ENCODE data around the gene COL3A1. TPM values are rescaled to one million over a fixed set of nuclear protein-coding genes. Genes with fewer than 3 reads are reported as not detected.

The COL3A1 gene
- total and polyA plus RNA-seq, 3 experiments from 2014 or later: 0.07 to 0.09 TPM; not detected in 1

DNA sequence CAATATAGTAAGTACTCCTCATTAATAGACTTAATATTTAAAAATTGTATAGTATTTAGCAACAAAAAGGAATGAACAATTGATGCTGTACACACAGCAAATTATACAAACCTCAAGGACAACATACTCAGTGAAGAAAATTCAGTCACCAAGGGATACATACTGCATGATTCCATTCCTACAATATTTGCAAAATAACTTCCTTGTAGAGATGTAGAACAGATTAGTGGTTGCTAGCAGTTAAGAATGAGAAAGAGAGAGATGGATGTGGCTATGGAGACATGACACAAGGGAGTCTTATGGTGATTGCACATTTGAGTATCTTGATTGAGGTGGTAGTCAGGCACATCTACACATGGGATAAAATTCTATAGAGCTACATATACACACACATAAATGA is 26.0 kb downstream of the COL3A1 start:
- no peaks in the 10 kb centered on the region for H3K9me3 Mint-ChIP-seq
- no peak overlapping the region for H3K27ac Mint-ChIP-seq
- no peaks in the 10 kb centered on the region for H3K4me1 Mint-ChIP-seq
- Histone ChIP-seq H3K27me3 (ENCODE audit: insufficient read depth, low read length, poor library complexity, severe bottlenecking) (no peaks in the 10 kb centered on the region), H3K4me3 (ENCODE audit: low read length) (no peak overlapping the region), H3K9me3 (ENCODE audit: low read length) (no peaks in the 10 kb centered on the region), H3K36me3 (ENCODE audit: insufficient read depth, low read length) (no peaks in the 10 kb centered on the region), H3K4me1 (ENCODE audit: insufficient read depth, low read length) (no peaks in the 10 kb centered on the region), H3K27ac (ENCODE audit: low read depth, low read length) (no peak overlapping the region)
- CTCF ChIA-PET: no interaction called here
- H3K4me3 Mint-ChIP-seq: no peak overlapping the region
- POLR2A ChIA-PET: no interaction called here
- peaks cover 0 to 2% of the 10 kb centered on the region in 2 donors for H3K27me3 Mint-ChIP-seq
- DNase-seq: no peak
- H3K36me3 Mint-ChIP-seq: peaks cover 0 to 1% (median 0%) of the 10 kb centered on the region in 3 donors

DNA sequence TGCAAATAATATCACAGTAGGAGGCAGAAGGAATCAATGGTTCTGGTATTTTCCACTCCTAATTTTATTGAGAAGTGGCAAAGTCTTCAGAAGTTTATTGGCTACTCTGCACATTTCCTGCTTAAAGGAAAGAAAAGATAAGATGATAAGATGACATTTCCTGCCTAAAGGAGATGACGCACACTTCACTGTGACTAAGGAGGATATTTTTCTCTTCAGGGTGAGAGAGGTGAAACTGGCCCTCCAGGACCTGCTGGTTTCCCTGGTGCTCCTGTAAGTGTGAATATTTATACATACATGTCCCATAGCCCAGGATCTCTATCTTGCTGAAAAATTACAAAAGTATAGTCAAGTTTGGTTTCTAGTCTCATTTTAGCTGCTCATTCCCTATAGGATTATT is 27.9 kb downstream of the COL3A1 start:
- no peaks in the 10 kb centered on the region for H3K4me1 ChIP-seq (ENCODE audit: insufficient read depth, low read length)
- H3K36me3 ChIP-seq (ENCODE audit: insufficient read depth, low read length): no peaks in the 10 kb centered on the region
- Mint-ChIP-seq H3K4me3 (no peak overlapping the region), H3K27me3 (peaks cover 0 to 2% of the 10 kb centered on the region in 2 donors), H3K27ac (no peak overlapping the region), H3K36me3 (no peaks in the 10 kb centered on the region), H3K9me3 (no peaks in the 10 kb centered on the region), H3K4me1 (no peaks in the 10 kb centered on the region)
- no peak overlapping the region for H3K4me3 ChIP-seq (ENCODE audit: low read length)
- POLR2A ChIA-PET: no interaction called here
- DNase-seq: no peak
- H3K27ac ChIP-seq (ENCODE audit: low read depth, low read length): no peak overlapping the region
- H3K27me3 ChIP-seq (ENCODE audit: insufficient read depth, low read length, poor library complexity, severe bottlenecking): no peaks in the 10 kb centered on the region
- CTCF ChIA-PET: no interaction called here
- no peaks in the 10 kb centered on the region for H3K9me3 ChIP-seq (ENCODE audit: low read length)

DNA sequence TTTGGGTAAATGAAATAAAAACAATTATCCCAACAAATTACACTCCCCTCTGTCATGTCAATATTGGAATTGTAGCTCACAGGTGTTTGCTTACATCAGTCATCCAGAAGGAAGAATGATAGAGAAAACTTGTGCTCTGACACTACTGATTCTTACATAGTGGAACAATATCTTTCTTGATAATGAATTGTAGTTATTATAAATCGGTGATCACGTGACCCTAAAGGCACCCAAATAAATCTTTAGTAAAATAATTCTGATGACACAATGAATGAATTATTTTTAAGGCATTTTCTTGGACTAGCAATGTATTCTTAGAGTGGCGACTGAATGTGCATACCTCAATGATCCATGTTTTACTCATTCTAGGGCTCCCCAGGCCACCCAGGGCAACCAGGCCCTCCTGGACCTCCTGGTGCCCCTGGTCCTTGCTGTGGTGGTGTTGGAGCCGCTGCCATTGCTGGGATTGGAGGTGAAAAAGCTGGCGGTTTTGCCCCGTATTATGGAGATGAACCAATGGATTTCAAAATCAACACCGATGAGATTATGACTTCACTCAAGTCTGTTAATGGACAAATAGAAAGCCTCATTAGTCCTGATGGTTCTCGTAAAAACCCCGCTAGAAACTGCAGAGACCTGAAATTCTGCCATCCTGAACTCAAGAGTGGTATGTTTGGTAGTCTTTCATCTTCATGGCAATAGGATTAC is 34.5 kb downstream of the COL3A1 start:
- Histone ChIP-seq H3K9me3 (ENCODE audit: low read length) (no peaks in the 10 kb centered on the region), H3K4me1 (ENCODE audit: insufficient read depth, low read length) (no peaks in the 10 kb centered on the region), H3K27me3 (ENCODE audit: insufficient read depth, low read length, poor library complexity, severe bottlenecking) (no peaks in the 10 kb centered on the region), H3K27ac (ENCODE audit: low read depth, low read length) (no peak overlapping the region), H3K36me3 (ENCODE audit: insufficient read depth, low read length) (no peaks in the 10 kb centered on the region), H3K4me3 (ENCODE audit: low read length) (no peak overlapping the region)
- no peak for DNase-seq
- Mint-ChIP-seq H3K27ac (no peak overlapping the region), H3K9me3 (no peaks in the 10 kb centered on the region), H3K36me3 (no peaks in the 10 kb centered on the region), H3K27me3 (peaks cover 0 to 2% of the 10 kb centered on the region in 2 donors), H3K4me1 (no peaks in the 10 kb centered on the region), H3K4me3 (no peak overlapping the region)
- CTCF ChIA-PET: no interaction called here
- POLR2A ChIA-PET: no interaction called here

DNA sequence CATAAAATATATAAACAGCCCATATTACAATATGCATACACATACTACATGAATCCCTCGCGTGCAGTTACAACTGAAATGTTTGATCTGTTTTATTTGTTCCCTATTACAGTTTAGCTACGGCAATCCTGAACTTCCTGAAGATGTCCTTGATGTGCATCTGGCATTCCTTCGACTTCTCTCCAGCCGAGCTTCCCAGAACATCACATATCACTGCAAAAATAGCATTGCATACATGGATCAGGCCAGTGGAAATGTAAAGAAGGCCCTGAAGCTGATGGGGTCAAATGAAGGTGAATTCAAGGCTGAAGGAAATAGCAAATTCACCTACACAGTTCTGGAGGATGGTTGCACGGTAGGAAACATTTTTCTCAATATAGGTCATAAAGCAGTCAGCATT is 36.4 kb downstream of the COL3A1 start:
- no peaks in the 10 kb centered on the region for H3K36me3 Mint-ChIP-seq
- no peaks in the 10 kb centered on the region for H3K4me1 ChIP-seq (ENCODE audit: insufficient read depth, low read length)

DNA sequence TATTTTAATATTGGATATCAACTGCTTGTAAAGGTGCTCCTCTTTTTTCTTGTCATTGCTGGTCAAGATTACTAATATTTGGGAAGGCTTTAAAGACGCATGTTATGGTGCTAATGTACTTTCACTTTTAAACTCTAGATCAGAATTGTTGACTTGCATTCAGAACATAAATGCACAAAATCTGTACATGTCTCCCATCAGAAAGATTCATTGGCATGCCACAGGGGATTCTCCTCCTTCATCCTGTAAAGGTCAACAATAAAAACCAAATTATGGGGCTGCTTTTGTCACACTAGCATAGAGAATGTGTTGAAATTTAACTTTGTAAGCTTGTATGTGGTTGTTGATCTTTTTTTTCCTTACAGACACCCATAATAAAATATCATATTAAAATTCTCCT is 38.2 kb downstream of the COL3A1 start:
- no peaks in the 10 kb centered on the region for H3K27me3 ChIP-seq (ENCODE audit: insufficient read depth, low read length, poor library complexity, severe bottlenecking)
- H3K27me3 Mint-ChIP-seq: no peaks in the 10 kb centered on the region
- no peak overlapping the region for H3K27ac Mint-ChIP-seq
- H3K36me3 ChIP-seq (ENCODE audit: insufficient read depth, low read length): no peaks in the 10 kb centered on the region
- no peak overlapping the region for H3K4me3 Mint-ChIP-seq
- H3K9me3 ChIP-seq (ENCODE audit: low read length): no peaks in the 10 kb centered on the region
- DNase-seq: no peak
- ChIA-PET CTCF (no interaction called here), POLR2A (no interaction called here)
- H3K4me1 ChIP-seq (ENCODE audit: insufficient read depth, low read length): no peaks in the 10 kb centered on the region
- H3K27ac ChIP-seq (ENCODE audit: low read depth, low read length): no peak overlapping the region
- H3K36me3 Mint-ChIP-seq: no peaks in the 10 kb centered on the region
- H3K4me1 Mint-ChIP-seq: no peaks in the 10 kb centered on the region
- H3K4me3 ChIP-seq (ENCODE audit: low read length): no peak overlapping the region
- H3K9me3 Mint-ChIP-seq: no peaks in the 10 kb centered on the region

More for the DNA sequence above, 36.4 kb downstream of the COL3A1 start:
- H3K4me1 Mint-ChIP-seq: no peaks in the 10 kb centered on the region
- ChIA-PET CTCF (no interaction called here), POLR2A (no interaction called here)
- H3K27ac Mint-ChIP-seq: no peak overlapping the region
- no peaks in the 10 kb centered on the region for H3K27me3 Mint-ChIP-seq
- DNase-seq: no peak
- Histone ChIP-seq H3K9me3 (ENCODE audit: low read length) (no peaks in the 10 kb centered on the region), H3K27me3 (ENCODE audit: insufficient read depth, low read length, poor library complexity, severe bottlenecking) (no peaks in the 10 kb centered on the region), H3K36me3 (ENCODE audit: insufficient read depth, low read length) (no peaks in the 10 kb centered on the region), H3K4me3 (ENCODE audit: low read length) (no peak overlapping the region), H3K27ac (ENCODE audit: low read depth, low read length) (no peak overlapping the region)
- no peak overlapping the region for H3K4me3 Mint-ChIP-seq
- no peaks in the 10 kb centered on the region for H3K9me3 Mint-ChIP-seq

DNA sequence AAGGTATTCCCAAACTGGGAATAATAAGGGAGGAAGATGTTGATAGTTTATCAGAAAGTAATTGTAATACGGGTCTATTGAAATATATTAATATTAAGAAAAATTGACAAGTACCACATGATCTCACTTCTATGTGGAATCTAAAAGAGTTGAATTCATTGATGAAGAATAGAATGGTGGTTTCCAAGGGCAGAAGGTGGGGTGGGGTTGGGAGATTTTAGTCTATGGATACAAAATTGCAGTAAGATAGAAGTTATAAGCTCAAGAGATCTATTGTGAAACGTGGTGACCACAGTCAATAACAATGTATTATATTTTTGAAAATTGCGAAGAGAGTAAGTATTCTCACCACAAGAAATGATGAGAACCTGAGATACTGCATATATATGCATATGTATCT is 38.9 kb downstream of the COL3A1 start:
- no peak for DNase-seq
- no peaks in the 10 kb centered on the region for H3K27me3 ChIP-seq (ENCODE audit: insufficient read depth, low read length, poor library complexity, severe bottlenecking)
- H3K9me3 ChIP-seq (ENCODE audit: low read length): no peaks in the 10 kb centered on the region
- ChIA-PET CTCF (no interaction called here), POLR2A (no interaction called here)
- H3K27me3 Mint-ChIP-seq: no peaks in the 10 kb centered on the region
- no peak overlapping the region for H3K27ac Mint-ChIP-seq
- H3K36me3 Mint-ChIP-seq: no peaks in the 10 kb centered on the region
- H3K4me1 Mint-ChIP-seq: no peaks in the 10 kb centered on the region
- no peaks in the 10 kb centered on the region for H3K9me3 Mint-ChIP-seq
- H3K4me3 Mint-ChIP-seq: no peak overlapping the region
- H3K4me3 ChIP-seq (ENCODE audit: low read length): no peak overlapping the region
- no peaks in the 10 kb centered on the region for H3K36me3 ChIP-seq (ENCODE audit: insufficient read depth, low read length)
- H3K27ac ChIP-seq (ENCODE audit: low read depth, low read length): no peak overlapping the region
- no peaks in the 10 kb centered on the region for H3K4me1 ChIP-seq (ENCODE audit: insufficient read depth, low read length)

DNA sequence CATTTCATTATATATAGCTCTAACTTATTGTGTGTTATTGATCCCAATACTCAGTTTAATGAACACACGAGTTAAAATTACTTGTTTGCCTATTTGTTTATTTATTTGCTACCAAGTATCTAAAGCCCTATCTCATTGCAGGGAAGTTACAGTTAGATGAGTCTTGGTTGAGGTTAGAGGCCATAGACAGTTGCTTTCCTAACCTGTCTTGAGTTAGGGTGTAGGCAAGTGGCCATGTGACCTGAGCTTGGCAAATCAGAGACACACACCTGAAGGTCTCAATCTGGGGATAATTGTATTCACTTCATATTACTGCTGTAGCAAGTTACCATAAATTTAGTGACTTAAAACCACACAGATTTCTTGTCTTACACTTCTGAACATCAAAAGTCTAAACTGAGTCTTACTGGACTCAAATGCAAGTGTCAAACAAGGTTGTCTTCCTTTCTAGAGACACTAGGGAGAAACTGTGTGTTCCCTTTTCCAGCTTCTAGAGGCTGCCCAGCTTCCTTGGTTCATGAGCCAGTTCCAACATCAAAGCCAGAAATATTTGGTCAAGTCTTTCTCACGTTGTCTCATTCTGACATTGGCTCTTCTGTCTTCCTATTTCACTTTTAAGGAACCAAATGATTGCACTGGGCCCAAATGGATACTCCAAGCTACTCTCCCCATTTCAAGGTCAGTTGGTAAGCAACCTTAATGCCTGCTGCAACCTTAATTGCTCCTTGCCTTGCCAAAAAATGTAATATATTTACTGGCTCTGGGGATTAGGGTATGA is 39.7 kb downstream of the COL3A1 start:
- H3K4me3 Mint-ChIP-seq: no peak overlapping the region
- no peak overlapping the region for H3K27ac Mint-ChIP-seq
- H3K27me3 Mint-ChIP-seq: no peaks in the 10 kb centered on the region

DNA sequence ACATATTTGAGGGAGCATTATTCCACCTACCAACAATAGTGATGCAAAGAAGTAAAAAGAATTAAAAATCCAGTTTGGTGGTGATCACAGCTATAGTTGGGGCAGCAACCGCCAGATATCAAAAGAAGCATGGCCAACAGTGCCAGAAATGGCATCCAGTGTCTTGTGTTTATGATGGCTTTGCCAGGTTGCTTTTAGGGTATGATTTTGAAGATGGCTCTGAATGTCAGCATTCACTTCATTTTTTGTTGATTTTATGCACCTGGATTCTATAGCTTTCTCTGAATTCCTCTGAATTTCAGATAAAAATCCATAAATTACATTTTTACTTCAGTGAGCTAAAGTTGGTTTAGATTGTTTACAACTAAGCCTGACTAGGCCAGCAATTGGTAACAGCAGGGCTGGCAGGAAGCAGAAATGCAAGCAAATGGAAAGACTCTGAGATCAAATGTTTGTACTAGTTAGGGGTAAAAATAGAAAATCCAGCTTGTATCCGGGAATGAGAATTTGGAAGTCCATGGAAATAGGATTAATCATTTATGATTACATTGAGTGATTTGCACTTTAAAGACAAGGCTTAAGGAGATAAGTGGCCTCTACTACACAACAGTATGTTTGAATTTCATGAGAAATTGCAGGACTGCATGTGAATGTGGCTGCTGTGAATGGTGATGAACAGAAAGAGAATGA is 40.4 kb downstream of the COL3A1 start:
- H3K9me3 ChIP-seq (ENCODE audit: low read length): no peaks in the 10 kb centered on the region
- Mint-ChIP-seq H3K36me3 (no peaks in the 10 kb centered on the region), H3K9me3 (no peaks in the 10 kb centered on the region), H3K27ac (no peak overlapping the region), H3K27me3 (no peaks in the 10 kb centered on the region), H3K4me3 (no peak overlapping the region), H3K4me1 (no peaks in the 10 kb centered on the region)
- H3K4me1 ChIP-seq (ENCODE audit: insufficient read depth, low read length): no peaks in the 10 kb centered on the region
- CTCF ChIA-PET: no interaction called here
- H3K27ac ChIP-seq (ENCODE audit: low read depth, low read length): no peak overlapping the region
- H3K36me3 ChIP-seq (ENCODE audit: insufficient read depth, low read length): no peaks in the 10 kb centered on the region
- H3K4me3 ChIP-seq (ENCODE audit: low read length): no peak overlapping the region
- POLR2A ChIA-PET: no interaction called here
- no peak for DNase-seq
- H3K27me3 ChIP-seq (ENCODE audit: insufficient read depth, low read length, poor library complexity, severe bottlenecking): no peaks in the 10 kb centered on the region

More for the DNA sequence above, 39.7 kb downstream of the COL3A1 start:
- Histone ChIP-seq H3K27me3 (ENCODE audit: insufficient read depth, low read length, poor library complexity, severe bottlenecking) (no peaks in the 10 kb centered on the region), H3K36me3 (ENCODE audit: insufficient read depth, low read length) (no peaks in the 10 kb centered on the region), H3K27ac (ENCODE audit: low read depth, low read length) (no peak overlapping the region), H3K4me1 (ENCODE audit: insufficient read depth, low read length) (no peaks in the 10 kb centered on the region), H3K4me3 (ENCODE audit: low read length) (no peak overlapping the region), H3K9me3 (ENCODE audit: low read length) (no peaks in the 10 kb centered on the region)
- no peak for DNase-seq
- no peaks in the 10 kb centered on the region for H3K4me1 Mint-ChIP-seq
- H3K9me3 Mint-ChIP-seq: no peaks in the 10 kb centered on the region
- ChIA-PET CTCF (no interaction called here), POLR2A (no interaction called here)
- no peaks in the 10 kb centered on the region for H3K36me3 Mint-ChIP-seq

All from CD8-positive, alpha-beta memory T cell (primary cell).